ENCODE results near the gene PPP1R9B. TPM values are rescaled to one million over a fixed set of nuclear protein-coding genes. Genes with fewer than 3 reads are reported as not detected.

PPP1R9B gene
- total and polyA plus RNA-seq, 4 donors: 0.90 to 26.1 (median 7.1) TPM

DNA sequence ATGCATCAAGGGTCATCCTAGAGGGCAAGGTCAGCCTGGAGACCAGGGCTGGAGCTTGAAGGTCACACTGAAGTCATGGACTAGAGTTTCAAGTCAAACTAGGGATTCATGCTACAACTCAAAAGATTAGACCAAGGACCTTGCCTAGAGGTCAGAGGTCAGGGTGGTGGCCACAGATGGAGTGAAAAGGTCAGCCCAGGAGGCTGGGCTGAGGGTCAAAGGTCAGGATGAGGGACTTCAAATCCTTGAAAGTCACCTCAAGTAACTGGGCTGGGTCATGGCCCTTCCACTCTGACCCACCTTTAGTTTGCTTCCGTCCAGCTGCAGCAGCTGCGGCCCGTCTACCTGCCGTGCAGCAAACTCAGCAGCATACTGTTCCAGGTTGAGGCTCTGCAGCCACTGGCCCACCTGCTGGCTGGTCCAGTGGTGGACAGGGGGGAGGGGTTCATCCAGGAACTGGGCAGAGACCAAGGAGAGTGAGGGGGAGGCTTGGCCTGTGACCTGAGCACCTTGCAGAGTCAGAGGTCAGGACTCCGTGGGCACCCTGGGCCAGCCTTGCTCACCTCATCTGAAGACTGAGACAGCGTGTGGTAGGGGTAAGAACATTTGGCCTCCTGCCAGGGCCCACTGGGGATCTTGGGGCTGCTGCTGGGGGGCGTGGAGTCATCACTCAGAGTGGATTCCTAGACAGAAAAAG is 36.7 kb downstream of the PPP1R9B start:
- TF ChIP-seq HNF4A (conservative IDR thresholded peaks at IDR 0.05) (peak in 1 of 2 donors; percentile 17), RXRA (IDR thresholded peaks at IDR 0.05) (peak in 1 of 2 donors; percentile 47), GABPA (IDR thresholded peaks at IDR 0.05 in 1 of 2, conservative IDR thresholded peaks at IDR 0.05 in 1 of 2) (no peak), FOXA2 (IDR thresholded peaks at IDR 0.05) (no peak), NR2F2 (IDR thresholded peaks at IDR 0.05) (peak; percentile 95), HNF4G (IDR thresholded peaks at IDR 0.05) (no peak)
- H3K9me3 ChIP-seq (ENCODE audit: control insufficient read depth in 4 of 4, low read length in 3 of 4): no peaks in the 10 kb centered on the region
- H3K36me3 ChIP-seq (ENCODE audit: control insufficient read depth in 4 of 4, insufficient read depth in 3 of 4, low read depth in 1 of 4, low read length in 3 of 4): peaks cover 5 to 15% (median 6%) of the 10 kb centered on the region in 4 donors
- WGBS: 79% methylated on average over 7 of the region's 7 CpGs
- H3K4me3 ChIP-seq (ENCODE audit: low read depth in 1 of 3, low read length in 3 of 3): no peak overlapping the region
- no peaks in the 10 kb centered on the region for H3K27me3 ChIP-seq (ENCODE audit: control insufficient read depth in 4 of 4, insufficient read depth in 4 of 4, low read length in 3 of 4)
- peaks cover 6 to 24% (median 15%) of the 10 kb centered on the region in 4 donors for H3K4me1 ChIP-seq (ENCODE audit: control insufficient read depth in 4 of 4, insufficient read depth in 4 of 4, low read length in 3 of 4)
- no peak overlapping the region for H3K9ac ChIP-seq (ENCODE audit: low read depth in 1 of 2, low read length in 2 of 2)
- H3K27ac ChIP-seq (ENCODE audit: low read depth in 1 of 2, low read length in 2 of 2): no peak overlapping the region
- DNase-seq (ENCODE audit: low spot score): no peak

DNA sequence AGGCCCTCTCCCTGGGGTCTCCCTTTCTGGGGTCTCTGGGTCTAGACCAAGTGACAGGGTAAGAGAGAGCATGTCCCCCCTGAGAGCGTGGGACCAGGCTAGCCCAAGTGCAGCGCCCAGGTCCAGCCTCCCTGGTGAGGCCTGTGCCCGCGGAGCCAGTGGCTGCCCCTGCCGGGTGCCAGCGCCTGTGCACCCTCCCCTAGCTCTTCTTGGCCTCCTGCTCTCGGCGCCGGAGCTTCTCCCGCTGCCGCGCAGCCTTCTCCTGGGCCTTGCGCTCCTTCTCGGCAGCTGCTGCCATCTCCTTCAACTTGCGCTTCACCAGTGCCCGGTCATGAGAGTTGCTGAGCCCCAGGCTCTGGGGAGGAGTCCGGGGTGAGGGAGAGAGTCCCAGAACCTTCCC is 37.8 kb downstream of the PPP1R9B start:
- H3K4me3 ChIP-seq (ENCODE audit: low read depth in 1 of 3, low read length in 3 of 3): no peak overlapping the region
- peaks cover 6 to 23% (median 14%) of the 10 kb centered on the region in 4 donors for H3K4me1 ChIP-seq (ENCODE audit: control insufficient read depth in 4 of 4, insufficient read depth in 4 of 4, low read length in 3 of 4)
- H3K9ac ChIP-seq (ENCODE audit: low read depth in 1 of 2, low read length in 2 of 2): no peak overlapping the region
- DNase-seq (ENCODE audit: low spot score): no peak
- H3K27ac ChIP-seq (ENCODE audit: low read depth in 1 of 2, low read length in 2 of 2): peak overlapping the region; percentile 74
- H3K9me3 ChIP-seq (ENCODE audit: control insufficient read depth in 4 of 4, low read length in 3 of 4): no peaks in the 10 kb centered on the region
- WGBS: 87% methylated on average over 17 of the region's 17 CpGs
- H3K27me3 ChIP-seq (ENCODE audit: control insufficient read depth in 4 of 4, insufficient read depth in 4 of 4, low read length in 3 of 4): no peaks in the 10 kb centered on the region
- peaks cover 5 to 23% (median 11%) of the 10 kb centered on the region in 4 donors for H3K36me3 ChIP-seq (ENCODE audit: control insufficient read depth in 4 of 4, insufficient read depth in 3 of 4, low read depth in 1 of 4, low read length in 3 of 4)
- TF ChIP-seq, protein P1, sequence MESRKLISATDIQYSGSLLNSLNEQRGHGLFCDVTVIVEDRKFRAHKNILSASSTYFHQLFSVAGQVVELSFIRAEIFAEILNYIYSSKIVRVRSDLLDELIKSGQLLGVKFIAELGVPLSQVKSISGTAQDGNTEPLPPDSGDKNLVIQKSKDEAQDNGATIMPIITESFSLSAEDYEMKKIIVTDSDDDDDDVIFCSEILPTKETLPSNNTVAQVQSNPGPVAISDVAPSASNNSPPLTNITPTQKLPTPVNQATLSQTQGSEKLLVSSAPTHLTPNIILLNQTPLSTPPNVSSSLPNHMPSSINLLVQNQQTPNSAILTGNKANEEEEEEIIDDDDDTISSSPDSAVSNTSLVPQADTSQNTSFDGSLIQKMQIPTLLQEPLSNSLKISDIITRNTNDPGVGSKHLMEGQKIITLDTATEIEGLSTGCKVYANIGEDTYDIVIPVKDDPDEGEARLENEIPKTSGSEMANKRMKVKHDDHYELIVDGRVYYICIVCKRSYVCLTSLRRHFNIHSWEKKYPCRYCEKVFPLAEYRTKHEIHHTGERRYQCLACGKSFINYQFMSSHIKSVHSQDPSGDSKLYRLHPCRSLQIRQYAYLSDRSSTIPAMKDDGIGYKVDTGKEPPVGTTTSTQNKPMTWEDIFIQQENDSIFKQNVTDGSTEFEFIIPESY (IDR thresholded peaks at IDR 0.05): no peak
- TF ChIP-seq RAD21 (IDR thresholded peaks at IDR 0.05) (no peak), SP1 (IDR thresholded peaks at IDR 0.05) (no peak), NR2F2 (IDR thresholded peaks at IDR 0.05) (no peak), HNF4A (conservative IDR thresholded peaks at IDR 0.05) (no peak), HNF4G (IDR thresholded peaks at IDR 0.05) (no peak), EGR1 (IDR thresholded peaks at IDR 0.05; ENCODE audit: low read depth in 2 of 2) (no peak), FOXA2 (IDR thresholded peaks at IDR 0.05) (no peak)
- TF ChIP-seq, protein P2, sequence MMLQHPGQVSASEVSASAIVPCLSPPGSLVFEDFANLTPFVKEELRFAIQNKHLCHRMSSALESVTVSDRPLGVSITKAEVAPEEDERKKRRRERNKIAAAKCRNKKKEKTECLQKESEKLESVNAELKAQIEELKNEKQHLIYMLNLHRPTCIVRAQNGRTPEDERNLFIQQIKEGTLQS (IDR thresholded peaks at IDR 0.05): no peak
- TF ChIP-seq, protein P3, sequence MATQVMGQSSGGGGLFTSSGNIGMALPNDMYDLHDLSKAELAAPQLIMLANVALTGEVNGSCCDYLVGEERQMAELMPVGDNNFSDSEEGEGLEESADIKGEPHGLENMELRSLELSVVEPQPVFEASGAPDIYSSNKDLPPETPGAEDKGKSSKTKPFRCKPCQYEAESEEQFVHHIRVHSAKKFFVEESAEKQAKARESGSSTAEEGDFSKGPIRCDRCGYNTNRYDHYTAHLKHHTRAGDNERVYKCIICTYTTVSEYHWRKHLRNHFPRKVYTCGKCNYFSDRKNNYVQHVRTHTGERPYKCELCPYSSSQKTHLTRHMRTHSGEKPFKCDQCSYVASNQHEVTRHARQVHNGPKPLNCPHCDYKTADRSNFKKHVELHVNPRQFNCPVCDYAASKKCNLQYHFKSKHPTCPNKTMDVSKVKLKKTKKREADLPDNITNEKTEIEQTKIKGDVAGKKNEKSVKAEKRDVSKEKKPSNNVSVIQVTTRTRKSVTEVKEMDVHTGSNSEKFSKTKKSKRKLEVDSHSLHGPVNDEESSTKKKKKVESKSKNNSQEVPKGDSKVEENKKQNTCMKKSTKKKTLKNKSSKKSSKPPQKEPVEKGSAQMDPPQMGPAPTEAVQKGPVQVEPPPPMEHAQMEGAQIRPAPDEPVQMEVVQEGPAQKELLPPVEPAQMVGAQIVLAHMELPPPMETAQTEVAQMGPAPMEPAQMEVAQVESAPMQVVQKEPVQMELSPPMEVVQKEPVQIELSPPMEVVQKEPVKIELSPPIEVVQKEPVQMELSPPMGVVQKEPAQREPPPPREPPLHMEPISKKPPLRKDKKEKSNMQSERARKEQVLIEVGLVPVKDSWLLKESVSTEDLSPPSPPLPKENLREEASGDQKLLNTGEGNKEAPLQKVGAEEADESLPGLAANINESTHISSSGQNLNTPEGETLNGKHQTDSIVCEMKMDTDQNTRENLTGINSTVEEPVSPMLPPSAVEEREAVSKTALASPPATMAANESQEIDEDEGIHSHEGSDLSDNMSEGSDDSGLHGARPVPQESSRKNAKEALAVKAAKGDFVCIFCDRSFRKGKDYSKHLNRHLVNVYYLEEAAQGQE (IDR thresholded peaks at IDR 0.05): no peak

All from liver (tissue), 9 donors.